ENCODE data around the gene PKN1. TPM values are rescaled to one million over a fixed set of nuclear protein-coding genes. Genes with fewer than 3 reads are reported as not detected.
A peak's percentile ranks its signal among the peaks of the same experiment; 100 is the strongest.

Gene PKN1
- total RNA-seq, 1 donor = 164 TPM

DNA sequence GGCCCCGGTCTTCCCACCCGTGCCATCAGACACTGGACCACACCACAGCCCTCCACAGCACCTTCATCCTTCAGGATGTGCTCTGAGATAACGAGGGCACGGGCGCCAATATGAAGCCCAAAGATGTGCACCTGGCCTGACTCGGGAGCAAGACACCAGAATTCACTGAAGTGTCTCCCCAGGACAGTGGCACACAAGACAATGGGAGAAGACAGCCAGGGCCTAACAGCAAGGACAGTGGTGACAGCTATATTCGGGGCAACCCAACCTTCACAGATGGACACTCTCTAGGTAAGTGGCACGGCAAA lies 21.2 kb upstream of the PKN1 start:
- DNase-seq (ENCODE audit: low read depth) = no peak
- TF ChIP-seq, protein P1, sequence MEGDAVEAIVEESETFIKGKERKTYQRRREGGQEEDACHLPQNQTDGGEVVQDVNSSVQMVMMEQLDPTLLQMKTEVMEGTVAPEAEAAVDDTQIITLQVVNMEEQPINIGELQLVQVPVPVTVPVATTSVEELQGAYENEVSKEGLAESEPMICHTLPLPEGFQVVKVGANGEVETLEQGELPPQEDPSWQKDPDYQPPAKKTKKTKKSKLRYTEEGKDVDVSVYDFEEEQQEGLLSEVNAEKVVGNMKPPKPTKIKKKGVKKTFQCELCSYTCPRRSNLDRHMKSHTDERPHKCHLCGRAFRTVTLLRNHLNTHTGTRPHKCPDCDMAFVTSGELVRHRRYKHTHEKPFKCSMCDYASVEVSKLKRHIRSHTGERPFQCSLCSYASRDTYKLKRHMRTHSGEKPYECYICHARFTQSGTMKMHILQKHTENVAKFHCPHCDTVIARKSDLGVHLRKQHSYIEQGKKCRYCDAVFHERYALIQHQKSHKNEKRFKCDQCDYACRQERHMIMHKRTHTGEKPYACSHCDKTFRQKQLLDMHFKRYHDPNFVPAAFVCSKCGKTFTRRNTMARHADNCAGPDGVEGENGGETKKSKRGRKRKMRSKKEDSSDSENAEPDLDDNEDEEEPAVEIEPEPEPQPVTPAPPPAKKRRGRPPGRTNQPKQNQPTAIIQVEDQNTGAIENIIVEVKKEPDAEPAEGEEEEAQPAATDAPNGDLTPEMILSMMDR (IDR thresholded peaks at IDR 0.05; ENCODE audit: insufficient read depth, low read length) = no peak
- H3K4me3 ChIP-seq (ENCODE audit: low read depth, low read length) = no peak overlapping the region

DNA sequence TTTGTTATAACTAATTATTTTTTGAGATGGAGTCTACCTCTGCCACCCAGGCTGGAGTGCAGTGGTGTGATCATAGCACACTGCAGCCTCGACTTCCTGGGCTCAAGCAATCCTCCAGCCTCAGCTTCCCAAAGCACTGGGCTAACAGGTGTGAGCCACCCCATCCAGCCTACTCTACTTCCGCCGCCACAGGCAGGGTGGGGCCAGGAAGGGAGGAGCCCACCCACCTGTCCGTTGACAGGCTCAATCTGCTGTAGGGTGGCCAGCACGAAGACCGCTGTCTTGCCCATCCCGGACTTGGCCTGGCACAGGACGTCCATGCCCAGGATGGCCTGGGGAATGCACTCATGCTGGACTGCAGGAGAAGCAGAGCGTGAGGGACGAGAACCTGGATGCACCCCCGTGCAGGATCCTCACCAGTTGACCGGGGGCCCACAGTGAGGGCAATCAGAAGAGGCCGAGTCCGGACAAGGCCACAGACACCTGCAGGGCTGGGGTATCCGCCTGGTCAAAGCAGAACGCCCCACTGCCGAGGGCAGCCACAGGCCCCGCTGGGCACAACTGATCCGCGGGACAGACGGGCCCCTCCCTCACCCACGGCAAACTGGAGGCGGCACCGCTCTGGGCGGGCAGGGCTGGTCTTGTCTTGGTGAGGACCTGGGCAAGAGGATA lies 20.6 kb upstream of the PKN1 start:
- TF ChIP-seq, protein P1 (IDR thresholded peaks at IDR 0.05; ENCODE audit: insufficient read depth, low read length) = no peak
- no peak overlapping the region for H3K4me3 ChIP-seq (ENCODE audit: low read depth, low read length)
- DNase-seq (ENCODE audit: low read depth) = no peak

DNA sequence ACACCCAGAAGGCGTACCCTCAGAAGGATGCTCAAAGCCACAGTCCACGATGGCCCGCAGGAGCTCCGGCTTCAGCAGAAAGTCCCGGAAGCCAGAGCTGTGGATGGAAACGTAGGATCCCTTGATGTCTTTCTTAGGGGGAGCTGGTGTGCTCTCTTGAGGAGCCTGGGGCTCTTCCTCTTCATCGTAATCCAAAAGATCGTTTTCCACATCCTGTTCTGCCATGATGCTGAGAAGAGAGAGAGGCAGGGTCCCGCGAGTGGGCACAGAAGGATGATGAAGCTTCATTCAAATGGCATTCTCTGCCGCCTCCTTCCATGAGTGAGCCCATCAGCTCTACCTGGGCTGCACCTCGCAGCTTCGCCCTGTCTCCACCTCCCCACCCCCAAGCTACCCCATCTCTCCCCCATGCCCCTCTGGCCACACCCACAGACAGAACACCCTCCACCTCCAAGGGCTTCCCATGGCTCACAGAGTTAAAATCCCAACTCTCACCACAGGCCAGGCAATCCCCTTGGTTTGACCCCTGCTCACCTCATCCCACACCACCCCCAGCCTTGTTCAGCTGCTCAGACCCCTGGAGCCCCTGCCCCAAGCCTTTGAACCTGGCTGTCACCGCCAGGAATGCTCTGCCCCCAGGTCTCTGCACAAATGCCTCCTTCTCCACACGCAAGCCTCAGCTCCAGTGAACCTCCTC lies 20.0 kb upstream of the PKN1 start:
- H3K4me3 ChIP-seq (ENCODE audit: low read depth, low read length) = no peak overlapping the region
- TF ChIP-seq, protein P1 (IDR thresholded peaks at IDR 0.05; ENCODE audit: insufficient read depth, low read length) = no peak
- DNase-seq (ENCODE audit: low read depth) = no peak

DNA sequence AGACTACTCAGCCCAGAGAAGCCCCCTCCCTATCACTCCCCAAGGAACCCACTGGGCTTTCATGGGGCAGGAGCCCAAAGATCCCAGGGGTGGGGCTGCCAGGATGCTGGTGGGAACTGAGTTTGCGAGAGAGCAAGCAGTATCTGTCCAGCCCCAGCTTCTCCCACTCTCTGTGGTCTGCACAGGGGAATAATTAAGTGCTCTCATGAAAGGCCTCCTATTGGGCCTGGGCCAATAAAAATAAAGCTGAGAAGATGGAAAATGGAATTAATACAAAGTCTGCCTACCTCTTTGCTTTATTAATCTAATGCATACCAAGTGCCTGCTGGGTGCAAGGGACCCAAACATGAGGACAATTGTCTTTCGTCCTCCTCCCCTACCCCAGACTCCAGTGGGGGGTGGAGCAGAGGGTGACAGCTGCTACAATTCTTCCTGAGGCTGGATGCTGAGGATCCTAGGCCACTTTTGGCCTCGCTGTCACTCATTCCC lies 19.4 kb upstream of the PKN1 start:
- H3K4me3 ChIP-seq (ENCODE audit: low read depth, low read length) = no peak overlapping the region

DNA sequence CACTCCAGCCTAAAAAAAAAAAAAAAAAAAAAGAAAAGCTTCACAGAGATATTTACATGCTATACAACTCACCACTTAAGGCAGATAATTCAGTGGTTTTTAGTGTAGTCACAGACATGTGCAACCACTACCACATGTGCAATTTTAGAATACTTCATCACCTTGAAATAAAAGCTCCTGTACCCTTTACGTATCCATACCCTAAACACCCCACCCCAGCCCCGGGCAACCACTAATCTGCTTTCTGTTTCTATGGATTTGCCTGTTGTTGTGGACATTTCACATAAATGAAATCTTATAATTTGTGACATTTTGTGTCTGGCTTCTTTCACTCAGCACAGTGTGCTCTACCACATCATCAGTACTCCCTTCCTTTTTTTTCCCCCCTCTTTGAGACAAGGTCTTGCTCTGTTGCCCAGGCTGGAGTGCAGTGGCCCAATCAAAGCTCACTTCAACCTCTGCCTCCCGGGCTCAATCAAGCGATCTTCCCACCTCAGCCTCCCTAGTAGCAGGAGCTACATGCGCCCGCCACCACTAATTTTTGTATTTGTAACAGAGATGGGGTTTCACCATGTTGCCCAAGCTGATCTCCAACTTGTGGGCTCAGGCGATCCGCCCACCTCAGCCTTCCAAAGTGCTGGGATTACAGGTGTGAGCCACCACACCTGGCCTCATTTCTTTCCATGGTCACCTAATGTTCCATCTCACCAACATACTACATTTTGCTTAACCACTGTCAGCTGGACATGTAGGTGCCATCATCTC lies 18.0 kb upstream of the PKN1 start:
- DNase-seq (ENCODE audit: low read depth) = no peak
- H3K4me3 ChIP-seq (ENCODE audit: low read depth, low read length) = no peak overlapping the region
- TF ChIP-seq, protein P1 (IDR thresholded peaks at IDR 0.05; ENCODE audit: insufficient read depth, low read length) = no peak

More for the DNA sequence above, 19.4 kb upstream of the PKN1 start:
- DNase-seq (ENCODE audit: low read depth) = peak; percentile 48
- TF ChIP-seq, protein P1 (IDR thresholded peaks at IDR 0.05; ENCODE audit: insufficient read depth, low read length) = no peak

DNA sequence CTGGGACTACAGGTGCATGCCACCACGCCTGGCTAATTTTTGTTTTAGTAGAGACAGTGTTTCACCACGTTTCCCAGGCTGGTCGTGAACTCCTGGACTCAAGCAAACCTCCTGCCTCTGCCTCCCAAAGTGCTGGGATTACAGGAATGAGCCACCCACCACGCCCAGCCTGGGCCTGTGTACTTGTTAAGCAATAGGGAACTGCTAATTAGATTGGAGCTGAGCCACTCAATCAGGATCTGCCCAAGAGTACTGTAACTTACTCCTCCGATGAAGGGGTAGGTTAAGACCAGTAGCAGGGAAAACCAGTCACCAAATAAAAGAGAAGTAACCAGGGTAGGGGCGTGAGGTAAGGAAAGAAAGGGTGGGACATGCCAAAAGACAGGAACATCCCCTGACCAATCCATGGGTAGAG lies 16.3 kb upstream of the PKN1 start:
- TF ChIP-seq, protein P1 (IDR thresholded peaks at IDR 0.05; ENCODE audit: insufficient read depth, low read length) = no peak
- H3K4me3 ChIP-seq (ENCODE audit: low read depth, low read length) = peak overlapping the region; percentile 25
- DNase-seq (ENCODE audit: low read depth) = peak; percentile 41
